IPS-18a (cell line): ENCODE data around the gene RPS15.

Source experiments
- H3K27ac ChIP-seq: one replicate; pipeline ENCODE4 v1.5.1; 2013; ENCODE audit warnings: low read length
- H3K27me3 ChIP-seq: one replicate; pipeline ENCODE4 v1.6.1; 2013; ENCODE audit warnings: mild to moderate bottlenecking, low read length; ENCODE audit not compliant: control insufficient read depth, insufficient read depth
- H3K36me3 ChIP-seq: one replicate; pipeline ENCODE4 v1.6.1; 2013; ENCODE audit warnings: low read depth, low read length; ENCODE audit not compliant: control insufficient read depth
- H3K4me1 ChIP-seq: one replicate; pipeline ENCODE4 v1.6.1; 2013; ENCODE audit warnings: low read depth, low read length; ENCODE audit not compliant: control insufficient read depth
- H3K4me3 ChIP-seq: one replicate; pipeline ENCODE4 v1.5.1; 2013; ENCODE audit warnings: low read length
- H3K9ac ChIP-seq: one replicate; pipeline ENCODE4 v1.6.1; 2013; ENCODE audit warnings: mild to moderate bottlenecking, low read length, moderate library complexity
- H3K9me3 ChIP-seq: one replicate; pipeline ENCODE4 v1.6.1; 2013; ENCODE audit warnings: low read depth, low read length; ENCODE audit not compliant: control insufficient read depth

RPS15 gene

GRCh38 chr19:1424192-1424955, 13.8 kb upstream of the RPS15 start:
- Histone ChIP-seq H3K9ac (no peak overlapping the region), H3K36me3 (peaks cover 86% of the 10 kb centered on the region), H3K9me3 (no peaks in the 10 kb centered on the region), H3K27me3 (no peaks in the 10 kb centered on the region), H3K4me1 (no peaks in the 10 kb centered on the region), H3K4me3 (no peak overlapping the region), H3K27ac (no peak overlapping the region)

- H3K4me1 ChIP-seq, result no peaks in the 10 kb centered on the region
- peaks cover 84% of the 10 kb centered on the region for H3K36me3 ChIP-seq
- H3K27me3 ChIP-seq, result no peaks in the 10 kb centered on the region
- H3K27ac ChIP-seq, result no peak overlapping the region
- H3K9me3 ChIP-seq, result no peaks in the 10 kb centered on the region
- H3K9ac ChIP-seq, result no peak overlapping the region
- no peak overlapping the region for H3K4me3 ChIP-seq
Measured at GRCh38 chr19:1425102-1425837, 12.9 kb upstream of the RPS15 start.

GRCh38 chr19:1425902-1426301, 12.3 kb upstream of the RPS15 start:
- Histone ChIP-seq H3K36me3 (peaks cover 80% of the 10 kb centered on the region), H3K9me3 (no peaks in the 10 kb centered on the region), H3K27me3 (no peaks in the 10 kb centered on the region), H3K4me3 (no peak overlapping the region), H3K9ac (no peak overlapping the region), H3K27ac (no peak overlapping the region), H3K4me1 (no peaks in the 10 kb centered on the region)

- H3K4me3 ChIP-seq, result no peak overlapping the region
- no peaks in the 10 kb centered on the region for H3K9me3 ChIP-seq
- H3K27ac ChIP-seq, result no peak overlapping the region
- no peaks in the 10 kb centered on the region for H3K4me1 ChIP-seq
- H3K36me3 ChIP-seq, result peaks cover 78% of the 10 kb centered on the region
- no peaks in the 10 kb centered on the region for H3K27me3 ChIP-seq
- H3K9ac ChIP-seq, result no peak overlapping the region
Measured at GRCh38 chr19:1426736-1427135, 11.5 kb upstream of the RPS15 start.

GRCh38 chr19:1427221-1427920, 10.8 kb upstream of the RPS15 start:
- H3K9ac ChIP-seq, result no peak overlapping the region
- H3K9me3 ChIP-seq, result no peaks in the 10 kb centered on the region
- peaks cover 78% of the 10 kb centered on the region for H3K36me3 ChIP-seq
- H3K4me1 ChIP-seq, result no peaks in the 10 kb centered on the region
- no peaks in the 10 kb centered on the region for H3K27me3 ChIP-seq
- no peak overlapping the region for H3K4me3 ChIP-seq
- no peak overlapping the region for H3K27ac ChIP-seq

GRCh38 chr19:1428738-1429391, 9.3 kb upstream of the RPS15 start:
- no peak overlapping the region for H3K27ac ChIP-seq
- H3K27me3 ChIP-seq, result no peaks in the 10 kb centered on the region
- no peaks in the 10 kb centered on the region for H3K9me3 ChIP-seq
- H3K4me1 ChIP-seq, result no peaks in the 10 kb centered on the region
- H3K4me3 ChIP-seq, result no peak overlapping the region
- no peak overlapping the region for H3K9ac ChIP-seq
- peaks cover 70% of the 10 kb centered on the region for H3K36me3 ChIP-seq

GRCh38 chr19:1429750-1430149, 8.4 kb upstream of the RPS15 start:
- Histone ChIP-seq H3K4me3 (no peak overlapping the region), H3K9me3 (no peaks in the 10 kb centered on the region), H3K36me3 (peaks cover 72% of the 10 kb centered on the region), H3K27me3 (no peaks in the 10 kb centered on the region), H3K27ac (no peak overlapping the region), H3K4me1 (no peaks in the 10 kb centered on the region), H3K9ac (no peak overlapping the region)

GRCh38 chr19:1430246-1430645, 8.0 kb upstream of the RPS15 start:
- H3K27me3 ChIP-seq, result no peaks in the 10 kb centered on the region
- H3K9me3 ChIP-seq, result no peaks in the 10 kb centered on the region
- H3K36me3 ChIP-seq, result peaks cover 67% of the 10 kb centered on the region
- H3K9ac ChIP-seq, result no peak overlapping the region
- no peak overlapping the region for H3K4me3 ChIP-seq
- H3K27ac ChIP-seq, result no peak overlapping the region
- H3K4me1 ChIP-seq, result no peaks in the 10 kb centered on the region

- no peaks in the 10 kb centered on the region for H3K4me1 ChIP-seq
- H3K27me3 ChIP-seq, result no peaks in the 10 kb centered on the region
- H3K9me3 ChIP-seq, result no peaks in the 10 kb centered on the region
- peaks cover 52% of the 10 kb centered on the region for H3K36me3 ChIP-seq
- H3K27ac ChIP-seq, result no peak overlapping the region
- no peak overlapping the region for H3K4me3 ChIP-seq
- no peak overlapping the region for H3K9ac ChIP-seq
Measured at GRCh38 chr19:1431759-1432506, 6.3 kb upstream of the RPS15 start.

- H3K4me3 ChIP-seq, result no peak overlapping the region
- H3K9ac ChIP-seq, result no peak overlapping the region
- H3K27me3 ChIP-seq, result no peaks in the 10 kb centered on the region
- H3K36me3 ChIP-seq, result peaks cover 46% of the 10 kb centered on the region
- H3K9me3 ChIP-seq, result no peaks in the 10 kb centered on the region
- H3K27ac ChIP-seq, result no peak overlapping the region
- no peaks in the 10 kb centered on the region for H3K4me1 ChIP-seq
Measured at GRCh38 chr19:1432507-1432887, 5.7 kb upstream of the RPS15 start.
